Right lobe of liver (tissue), 6 donors: ENCODE results near the gene GKN2. TPM values are rescaled to one million over a fixed set of nuclear protein-coding genes. Genes with fewer than 3 reads are reported as not detected.
A peak's percentile ranks its signal among the peaks of the same experiment; 100 is the strongest.
"Not testable (repeated sequence)": the region's sequence is repeated elsewhere in the genome, so short reads cannot be mapped to it uniquely, and the experiment has no call there.

ENCODE experiments used
- ATAC-seq, 4 donors: fragments of 200-7000 bp; cut with Tn5 transposase; one replicate each; pipeline ENCODE4 v1.9.1; 2020; ENCODE audit warnings: mild to moderate bottlenecking in 4 of 4, moderate library complexity in 4 of 4
- DNase-seq, 3 donors: peaks; one replicate each; pipeline ENCODE4 v3.0.0-alpha.2; 2020
- H3K27ac ChIP-seq, 3 donors: fragments of 200-600 bp; one replicate each; pipeline ENCODE4 v1.8.0; 2022
- H3K27me3 ChIP-seq, 2 donors: fragments of 200-600 bp; one replicate each; pipeline ENCODE4 v1.8.0; 2022
- H3K36me3 ChIP-seq, 4 donors: fragments of 200-600 bp; sonication (generic) in 1 of 4; one replicate each; pipeline versions ENCODE4 v1.5.1 to v1.8.0; 2017 to 2022; ENCODE audit warnings: control low read depth in 1 of 4
- H3K4me1 ChIP-seq, 4 donors: fragments of 200-600 bp; sonication (generic) in 1 of 4; one replicate each; pipeline versions ENCODE4 v1.5.1 to v1.8.0; 2017 to 2022; ENCODE audit warnings: control low read depth in 1 of 4
- H3K4me3 ChIP-seq, 3 donors: fragments of 200-600 bp; one replicate each; pipeline ENCODE4 v1.8.0; 2022
- H3K9me3 ChIP-seq, 4 donors: fragments of 200-600 bp; sonication (generic) in 1 of 4; one replicate each; pipeline versions ENCODE4 v1.5.1 to v1.8.0; 2017 to 2022; ENCODE audit warnings: control low read depth in 1 of 4
- CTCF ChIP-seq, 4 donors: fragments of 200-600 bp in 3 of 4; fragments of 450-650 bp in 1 of 4; IDR thresholded peaks; one replicate each; pipeline versions ENCODE4 v1.5.1 to v1.8.0; 2016 to 2022; ENCODE audit warnings: antibody characterized with exemption in 4 of 4, mild to moderate bottlenecking in 2 of 4
- POLR2A ChIP-seq: fragments of 450-650 bp; IDR thresholded peaks from one replicate; pipeline ENCODE4 v1.6.1; 2017; ENCODE audit warnings: antibody characterized with exemption, mild to moderate bottlenecking
- WGBS: methylation state at CpG from one replicate; pipeline ENCODE4 v1.1.6; 2018; ENCODE audit warnings: low coverage, low lambda C conversion rate; ENCODE audit not compliant: insufficient coverage; ENCODE audit errors: missing lambda C conversion rate; 5-methylcytosine and 5-hydroxymethylcytosine counted together
- intact Hi-C, 2 donors: fragments of 100-400 bp; cut with DNase I; formaldehyde crosslinking; loops; one replicate each; pipeline versions ENCODE4 v1.11.2 to v1.14.1; 2022
- total RNA-seq, 6 experiments: library from RNA; depleted of rRNA in 2 of 6; stranded (reverse); fragments of >200 nt in 2 of 6; fragmentation: NEBNext Ultra II Directional in 3 of 6; extraction: Animal tissue kit (Norgen Biotek cat#: 25700) in 3 of 6; gene quantifications; one replicate each; pipeline versions ENCODE4 v1.1.0 to v1.2.4, GENCODE V29; 2016 to 2023
- donor health status: DM: no; HTN: yes; CAD: no.
- donor health status: DM: no; HTN: no; CAD: no.
- donor health status: DM: no; HTN: no; CAD: no.
- donor health status: DM: no; HTN: yes; CAD: no.
- donor health status: DM: no; HTN: yes; CAD: no.

GKN2 gene
- total RNA-seq, 6 experiments from 2014 or later = not detected

DNA sequence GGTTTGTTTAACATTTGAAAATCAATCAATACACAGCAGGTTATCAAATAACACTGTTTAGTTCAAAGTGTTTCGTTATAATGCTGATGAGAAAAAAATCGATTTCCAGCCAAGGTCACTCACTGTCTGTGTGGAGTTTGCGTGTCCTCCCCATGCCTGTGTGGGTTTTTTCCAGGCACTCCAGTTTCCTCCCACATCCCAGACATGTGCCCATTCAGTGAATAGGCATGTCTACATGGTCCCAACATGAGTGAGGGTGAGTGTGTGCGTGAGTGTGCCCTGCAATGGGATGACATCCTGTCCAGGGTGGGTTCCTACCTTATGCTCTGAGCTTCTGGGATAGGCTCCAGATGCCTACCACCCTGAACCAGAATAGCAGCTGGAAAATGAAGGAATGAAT lies 8.7 kb upstream of the GKN2 start:
- no peaks in the 10 kb centered on the region for H3K36me3 ChIP-seq
- intact Hi-C loops = no loop called here
- 27% methylated on average over 4 of the region's 4 CpGs for WGBS
- H3K4me1 ChIP-seq = peaks cover 0 to 14% (median 6%) of the 10 kb centered on the region in 4 donors
- no peak overlapping the region for H3K4me3 ChIP-seq
- no peak overlapping the region for H3K27ac ChIP-seq
- DNase-seq (no peak), ATAC-seq (peak; percentile 73 to 87 (median 79))
- H3K27me3 ChIP-seq = no peaks in the 10 kb centered on the region
- no peaks in the 10 kb centered on the region for H3K9me3 ChIP-seq
- no peak for TF ChIP-seq CTCF (IDR thresholded peaks at IDR 0.05)

DNA sequence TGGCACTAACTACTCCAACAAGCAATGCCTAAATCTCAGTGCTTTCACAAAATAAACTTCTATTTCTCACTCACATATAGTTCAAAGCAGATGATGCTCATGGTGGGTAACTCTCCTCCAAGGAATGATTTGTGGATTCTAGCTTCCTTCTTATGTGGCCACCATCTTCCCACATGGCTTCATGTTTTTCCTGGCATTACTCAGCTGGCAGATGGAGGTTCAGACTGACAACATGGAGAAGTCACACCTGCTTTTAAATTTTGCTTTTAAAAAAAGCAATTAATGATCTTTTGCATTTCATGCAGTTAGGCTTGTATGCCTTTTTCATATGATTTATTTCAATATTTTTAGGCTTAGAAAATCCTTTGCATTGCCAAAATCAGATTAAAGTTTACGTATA lies 6.3 kb upstream of the GKN2 start:
- no peaks in the 10 kb centered on the region for H3K27me3 ChIP-seq
- H3K9me3 ChIP-seq = no peaks in the 10 kb centered on the region
- no peaks in the 10 kb centered on the region for H3K36me3 ChIP-seq
- ATAC-seq (no peak), DNase-seq (no peak)
- TF ChIP-seq CTCF (IDR thresholded peaks at IDR 0.05) = no peak
- TF ChIP-seq POLR2A = no peak
- no peak overlapping the region for H3K27ac ChIP-seq
- WGBS = 93% methylated on average over 1 of the region's 1 CpG
- H3K4me3 ChIP-seq = no peak overlapping the region
- H3K4me1 ChIP-seq = peaks cover 0 to 14% (median 6%) of the 10 kb centered on the region in 4 donors
- intact Hi-C loops = no loop called here

DNA sequence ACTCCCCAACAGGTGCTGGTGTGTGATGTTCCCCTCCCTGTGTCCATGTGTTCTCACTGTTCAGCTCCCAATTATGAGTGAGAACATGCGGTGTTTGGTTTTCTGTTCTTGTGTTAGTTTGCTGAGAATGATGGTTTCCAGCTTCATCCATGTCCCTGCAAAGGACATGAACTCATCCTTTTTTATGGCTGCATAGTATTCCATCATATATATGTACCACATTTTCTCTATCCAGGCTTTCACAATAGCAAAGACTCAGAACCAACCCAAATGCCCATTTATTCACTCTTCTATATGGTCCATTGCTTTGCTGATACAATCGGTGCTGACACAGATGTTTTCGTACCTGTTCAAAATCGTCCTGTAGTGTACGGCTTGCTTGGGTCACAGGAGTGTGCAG lies 2.7 kb upstream of the GKN2 start:
- ATAC-seq = not testable (repeated sequence)
- 95% methylated on average over 5 of the region's 5 CpGs for WGBS

DNA sequence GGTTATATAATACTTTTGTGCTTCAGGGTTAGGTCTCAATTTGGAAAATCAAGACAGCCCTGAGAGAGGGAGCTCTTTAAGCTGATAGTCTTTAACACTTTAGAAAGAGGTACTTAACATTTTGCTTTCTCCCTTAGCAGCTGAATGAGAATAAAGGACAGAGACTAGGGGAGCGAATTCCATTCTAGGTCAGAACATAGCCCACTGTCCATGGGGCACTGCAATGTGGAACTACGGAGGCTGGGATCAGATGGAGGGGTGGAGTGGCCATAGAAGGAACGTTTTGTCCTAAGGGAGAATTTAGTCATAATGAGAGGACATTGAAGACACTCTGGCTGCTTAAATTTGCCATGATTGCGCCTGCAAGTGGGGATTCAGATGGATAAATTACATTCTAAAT lies 794 bp downstream of the GKN2 start:
- DNase-seq (no peak), ATAC-seq (no peak)
- WGBS = 63% methylated on average over 4 of the region's 4 CpGs
- no peak for TF ChIP-seq CTCF (IDR thresholded peaks at IDR 0.05)
- TF ChIP-seq POLR2A = no peak
- Histone ChIP-seq H3K4me1 (no peaks in the 10 kb centered on the region), H3K27me3 (no peaks in the 10 kb centered on the region), H3K27ac (no peak overlapping the region), H3K9me3 (no peaks in the 10 kb centered on the region), H3K4me3 (no peak overlapping the region), H3K36me3 (no peaks in the 10 kb centered on the region)
- intact Hi-C loops = no loop called here

More for the DNA sequence above, 2.7 kb upstream of the GKN2 start:
- H3K4me1 ChIP-seq, H3K27ac ChIP-seq, H3K4me3 ChIP-seq, H3K27me3 ChIP-seq, intact Hi-C loops, H3K9me3 ChIP-seq, DNase-seq, H3K36me3 ChIP-seq: not testable (repeated sequence)

DNA sequence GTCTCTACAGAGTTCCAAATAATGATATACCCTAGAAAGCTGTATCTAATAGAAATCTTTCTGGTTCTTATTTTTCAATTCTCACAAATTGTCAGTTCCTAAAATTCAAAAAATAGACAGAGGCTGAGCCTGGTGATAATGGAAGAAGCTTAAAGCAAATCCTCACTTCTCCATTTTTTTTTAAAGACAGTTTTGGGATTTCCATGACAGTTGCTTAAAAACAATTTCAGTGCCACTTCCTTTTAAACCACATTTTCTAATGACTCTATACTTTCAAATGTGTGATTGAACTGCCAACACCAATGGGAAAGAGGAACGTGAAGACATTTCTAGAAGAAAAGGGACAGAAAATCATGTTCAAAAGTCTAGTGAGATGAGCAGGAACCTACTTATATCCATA lies 4.0 kb downstream of the GKN2 start:
- no peaks in the 10 kb centered on the region for H3K9me3 ChIP-seq
- H3K4me1 ChIP-seq = peaks cover 0 to 18% (median 0%) of the 10 kb centered on the region in 4 donors
- WGBS = 65% methylated on average over 1 of the region's 1 CpG
- H3K4me3 ChIP-seq = no peak overlapping the region
- intact Hi-C loops = no loop called here
- no peaks in the 10 kb centered on the region for H3K36me3 ChIP-seq
- ATAC-seq (no peak), DNase-seq (no peak)
- H3K27ac ChIP-seq = no peak overlapping the region
- TF ChIP-seq CTCF (IDR thresholded peaks at IDR 0.05) (no peak), POLR2A (no peak)
- H3K27me3 ChIP-seq = no peaks in the 10 kb centered on the region
